ENCODE measurements around the gene SMYD2. TPM values are rescaled to one million over a fixed set of nuclear protein-coding genes. Genes with fewer than 3 reads are reported as not detected.

Gene SMYD2
- total and polyA plus RNA-seq, 2 donors (not counting 3 experiments of a cell fraction or from before 2014, with no cell fraction given), result 8.0 to 20.9 TPM

DNA sequence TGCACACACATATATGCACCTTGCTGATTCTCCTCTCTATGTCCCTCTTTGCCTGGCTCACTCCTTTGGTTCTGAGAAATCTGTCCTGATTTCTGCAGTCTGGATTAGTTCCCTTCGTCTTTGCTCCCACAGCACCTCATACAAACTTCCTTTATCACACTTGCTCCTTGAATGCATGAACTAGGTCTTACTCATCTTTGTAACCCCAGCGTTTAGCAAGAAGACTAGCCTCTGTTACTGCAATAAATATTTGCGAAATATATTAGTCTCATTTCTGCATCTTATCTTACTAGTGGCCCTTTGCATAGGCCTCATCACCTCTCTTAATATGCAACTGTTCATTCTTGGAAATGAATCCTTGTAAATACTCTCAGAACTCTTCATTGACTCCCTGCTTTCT is 11.4 kb downstream of the SMYD2 start:
- TF ChIP-seq MYC (IDR thresholded peaks at IDR 0.05; ENCODE audit: low read depth, low read length) (no peak), EZH2 (IDR thresholded peaks at IDR 0.05; ENCODE audit: borderline replicate concordance, low read depth, low read length, severe bottlenecking) (no peak), POLR2AphosphoS5 (IDR thresholded peaks at IDR 0.05; ENCODE audit: insufficient read depth, low read depth, low read length) (no peak), JUN (IDR thresholded peaks at IDR 0.05; ENCODE audit: borderline replicate concordance, insufficient read depth, insufficient read length, low read depth) (no peak), GATA2 (IDR thresholded peaks at IDR 0.05; ENCODE audit: insufficient read depth, insufficient read length, low read depth, low read length) (no peak), FOS (IDR thresholded peaks at IDR 0.05; ENCODE audit: borderline replicate concordance, insufficient read depth, low read length) (no peak), POLR2A (IDR thresholded peaks at IDR 0.05; ENCODE audit: low read depth, low read length) (no peak)
- TF ChIP-seq, protein P1, sequence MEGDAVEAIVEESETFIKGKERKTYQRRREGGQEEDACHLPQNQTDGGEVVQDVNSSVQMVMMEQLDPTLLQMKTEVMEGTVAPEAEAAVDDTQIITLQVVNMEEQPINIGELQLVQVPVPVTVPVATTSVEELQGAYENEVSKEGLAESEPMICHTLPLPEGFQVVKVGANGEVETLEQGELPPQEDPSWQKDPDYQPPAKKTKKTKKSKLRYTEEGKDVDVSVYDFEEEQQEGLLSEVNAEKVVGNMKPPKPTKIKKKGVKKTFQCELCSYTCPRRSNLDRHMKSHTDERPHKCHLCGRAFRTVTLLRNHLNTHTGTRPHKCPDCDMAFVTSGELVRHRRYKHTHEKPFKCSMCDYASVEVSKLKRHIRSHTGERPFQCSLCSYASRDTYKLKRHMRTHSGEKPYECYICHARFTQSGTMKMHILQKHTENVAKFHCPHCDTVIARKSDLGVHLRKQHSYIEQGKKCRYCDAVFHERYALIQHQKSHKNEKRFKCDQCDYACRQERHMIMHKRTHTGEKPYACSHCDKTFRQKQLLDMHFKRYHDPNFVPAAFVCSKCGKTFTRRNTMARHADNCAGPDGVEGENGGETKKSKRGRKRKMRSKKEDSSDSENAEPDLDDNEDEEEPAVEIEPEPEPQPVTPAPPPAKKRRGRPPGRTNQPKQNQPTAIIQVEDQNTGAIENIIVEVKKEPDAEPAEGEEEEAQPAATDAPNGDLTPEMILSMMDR (IDR thresholded peaks at IDR 0.05; ENCODE audit: extremely low read depth in 1 of 2, insufficient read depth in 1 of 2, low read depth in 1 of 2, low read length in 2 of 2), result no peak
- TF ChIP-seq, protein P2, sequence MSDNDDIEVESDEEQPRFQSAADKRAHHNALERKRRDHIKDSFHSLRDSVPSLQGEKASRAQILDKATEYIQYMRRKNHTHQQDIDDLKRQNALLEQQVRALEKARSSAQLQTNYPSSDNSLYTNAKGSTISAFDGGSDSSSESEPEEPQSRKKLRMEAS (IDR thresholded peaks at IDR 0.05; ENCODE audit: insufficient read depth, insufficient read length), result no peak
- dilution Hi-C loops (cut with MboI; ENCODE audit: extremely low pct_ligation_motif_present, low sequenced_read_pairs), result no loop called here
- ChIA-PET CTCF (interaction anchor here (2.0 kb wide), 1 partner anchor 40 kb away, joined by 5 read pairs; no protein-coding TSS in a partner anchor), POLR2A (no interaction called here)
- Histone ChIP-seq H2AFZ (ENCODE audit: low read depth, low read length) (no peak overlapping the region), H3K36me3 (ENCODE audit: control insufficient read depth in 2 of 2, extremely low read depth in 1 of 2, insufficient read depth in 2 of 2, low read length in 2 of 2) (no peaks in the 10 kb centered on the region), H4K20me1 (replicated peaks; ENCODE audit: control insufficient read depth, extremely low read depth, insufficient read depth, low read length) (no peaks in the 10 kb centered on the region), H3K9ac (replicated peaks; ENCODE audit: extremely low read depth, insufficient read depth, low read length) (no peak overlapping the region), H3K79me2 (ENCODE audit: control insufficient read depth, insufficient read depth, low read length) (no peaks in the 10 kb centered on the region), H3K4me2 (ENCODE audit: insufficient read depth, low read length) (no peak overlapping the region), H3K27ac (ENCODE audit: insufficient read depth, low read depth, low read length) (no peak overlapping the region), H3K9me1 (replicated peaks; ENCODE audit: control insufficient read depth, extremely low read depth, insufficient read depth, low read length) (no peaks in the 10 kb centered on the region), H3K27me3 (ENCODE audit: control insufficient read depth in 2 of 2, insufficient read depth in 2 of 2, low read length in 2 of 2) (no peaks in the 10 kb centered on the region), H3K4me1 (ENCODE audit: control insufficient read depth, extremely low read depth, insufficient read depth, low read length) (peaks cover 28% of the 10 kb centered on the region), H3K9me3 (replicated peaks; ENCODE audit: control insufficient read depth, insufficient read depth, low read length) (no peaks in the 10 kb centered on the region), H3K4me3 (replicated peaks in 1 of 3; ENCODE audit: insufficient read depth in 1 of 3, low read depth in 1 of 3, low read length in 3 of 3) (no peak overlapping the region)
- no peak for DNase-seq (ENCODE audit: low read depth, low spot score)
- intact Hi-C loops (cut with micrococcal nuclease), result no loop called here
- no peak for FAIRE-seq
- BruUV-seq (replicated peaks), result no TSS peak
